Nephron (organoid): ENCODE measurements around the gene SFTA2.

Experiments
- H3K27ac Mint-ChIP-seq, 3 experiments: 2 replicates each; pipeline ENCODE4 v1.8.0; 2020; ENCODE audit warnings: mixed read lengths in 3 of 3, mild to moderate bottlenecking in 2 of 3, moderate library complexity in 1 of 3
- H3K27me3 Mint-ChIP-seq: 2 replicates; pipeline ENCODE4 v1.8.0; 2021; ENCODE audit warnings: low read depth, mild to moderate bottlenecking, moderate library complexity, mixed read lengths
- H3K36me3 Mint-ChIP-seq: 2 replicates; pipeline ENCODE4 v1.8.0; 2020; ENCODE audit warnings: low read depth, mixed read lengths
- H3K4me1 Mint-ChIP-seq: 2 replicates; pipeline ENCODE4 v1.8.0; 2020; ENCODE audit warnings: mixed read lengths
- H3K4me3 Mint-ChIP-seq, 3 experiments: 2 replicates each; pipeline ENCODE4 v1.8.0; 2020; ENCODE audit warnings: mild to moderate bottlenecking in 3 of 3, mixed read lengths in 3 of 3, moderate library complexity in 2 of 3
- H3K9me3 Mint-ChIP-seq: 2 replicates; pipeline ENCODE4 v1.8.0; 2020; ENCODE audit warnings: mixed read lengths
- TF ChIP-seq, protein P1 (sequence below), 3 experiments: fragments of 200-600 bp; sonication (generic); IDR thresholded peaks; one replicate each; pipeline ENCODE4 v1.5.0; 2021; ENCODE audit warnings: antibody characterized with exemption in 3 of 3; ENCODE audit not compliant: unreplicated experiment in 3 of 3

The SFTA2 gene

DNA sequence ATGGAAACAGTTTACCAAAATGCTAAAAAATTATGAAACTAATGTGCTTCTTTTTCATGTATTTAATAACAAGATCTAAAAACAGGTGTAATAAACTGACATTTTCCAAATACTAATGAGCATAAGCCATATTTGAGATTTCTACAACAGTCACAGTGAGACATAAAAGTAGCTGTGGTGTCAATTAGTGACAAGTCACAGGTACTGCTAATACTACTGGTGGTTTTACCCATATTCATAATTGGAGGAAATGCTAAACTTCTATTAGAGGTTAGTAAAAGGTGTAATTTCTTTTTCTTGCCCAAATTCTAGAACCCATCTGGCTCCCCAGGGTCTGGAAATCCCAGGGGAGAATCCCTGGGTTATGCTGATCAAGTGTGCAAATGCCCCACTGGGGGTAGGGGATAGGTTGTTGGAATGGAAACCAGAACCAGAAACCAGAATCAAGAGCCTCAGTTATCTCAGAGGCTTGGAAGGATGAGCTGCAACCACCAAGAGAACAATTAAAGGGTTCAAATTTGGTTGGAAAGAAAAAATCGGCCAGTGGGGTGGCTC, 31.0 kb downstream of the SFTA2 start:
- H3K4me3 Mint-ChIP-seq, result no peak overlapping the region
- H3K36me3 Mint-ChIP-seq, result peaks cover 29% of the 10 kb centered on the region
- no peaks in the 10 kb centered on the region for H3K27me3 Mint-ChIP-seq
- no peaks in the 10 kb centered on the region for H3K9me3 Mint-ChIP-seq
- H3K27ac Mint-ChIP-seq, result no peak overlapping the region
- TF ChIP-seq, protein P1, sequence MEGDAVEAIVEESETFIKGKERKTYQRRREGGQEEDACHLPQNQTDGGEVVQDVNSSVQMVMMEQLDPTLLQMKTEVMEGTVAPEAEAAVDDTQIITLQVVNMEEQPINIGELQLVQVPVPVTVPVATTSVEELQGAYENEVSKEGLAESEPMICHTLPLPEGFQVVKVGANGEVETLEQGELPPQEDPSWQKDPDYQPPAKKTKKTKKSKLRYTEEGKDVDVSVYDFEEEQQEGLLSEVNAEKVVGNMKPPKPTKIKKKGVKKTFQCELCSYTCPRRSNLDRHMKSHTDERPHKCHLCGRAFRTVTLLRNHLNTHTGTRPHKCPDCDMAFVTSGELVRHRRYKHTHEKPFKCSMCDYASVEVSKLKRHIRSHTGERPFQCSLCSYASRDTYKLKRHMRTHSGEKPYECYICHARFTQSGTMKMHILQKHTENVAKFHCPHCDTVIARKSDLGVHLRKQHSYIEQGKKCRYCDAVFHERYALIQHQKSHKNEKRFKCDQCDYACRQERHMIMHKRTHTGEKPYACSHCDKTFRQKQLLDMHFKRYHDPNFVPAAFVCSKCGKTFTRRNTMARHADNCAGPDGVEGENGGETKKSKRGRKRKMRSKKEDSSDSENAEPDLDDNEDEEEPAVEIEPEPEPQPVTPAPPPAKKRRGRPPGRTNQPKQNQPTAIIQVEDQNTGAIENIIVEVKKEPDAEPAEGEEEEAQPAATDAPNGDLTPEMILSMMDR (IDR thresholded peaks at IDR 0.05; ENCODE audit: unreplicated experiment in 3 of 3), result no peak
- no peaks in the 10 kb centered on the region for H3K4me1 Mint-ChIP-seq

- Mint-ChIP-seq H3K27me3 (no peaks in the 10 kb centered on the region), H3K9me3 (no peaks in the 10 kb centered on the region), H3K4me3 (no peak overlapping the region), H3K36me3 (peaks cover 47% of the 10 kb centered on the region), H3K4me1 (peaks cover 4% of the 10 kb centered on the region), H3K27ac (no peak overlapping the region)
- TF ChIP-seq, protein P1 (IDR thresholded peaks at IDR 0.05; ENCODE audit: unreplicated experiment in 3 of 3), result no peak
These were observed 33.1 kb downstream of the SFTA2 start for GRCh38 chr6:30898750-30899360.

GRCh38 chr6:30897882-30898281, 34.1 kb downstream of the SFTA2 start:
- Mint-ChIP-seq H3K4me3 (no peak overlapping the region), H3K36me3 (peaks cover 49% of the 10 kb centered on the region), H3K27me3 (no peaks in the 10 kb centered on the region), H3K27ac (no peak overlapping the region), H3K9me3 (no peaks in the 10 kb centered on the region), H3K4me1 (peaks cover 5% of the 10 kb centered on the region)
- TF ChIP-seq, protein P1 (IDR thresholded peaks at IDR 0.05; ENCODE audit: unreplicated experiment in 3 of 3), result no peak

DNA sequence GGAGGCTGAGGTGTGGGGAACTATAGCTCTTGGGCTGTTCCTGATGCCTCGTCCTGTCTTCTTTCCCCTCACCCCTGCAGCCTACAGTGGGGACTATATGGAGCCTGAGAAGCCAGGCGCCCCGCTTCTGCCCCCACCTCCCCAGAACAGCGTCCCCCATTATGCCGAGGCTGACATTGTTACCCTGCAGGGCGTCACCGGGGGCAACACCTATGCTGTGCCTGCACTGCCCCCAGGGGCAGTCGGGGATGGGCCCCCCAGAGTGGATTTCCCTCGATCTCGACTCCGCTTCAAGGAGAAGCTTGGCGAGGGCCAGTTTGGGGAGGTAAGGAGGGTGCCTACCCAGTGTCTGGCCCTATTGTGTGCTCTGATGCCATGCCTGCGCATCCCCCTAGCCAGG, 35.4 kb downstream of the SFTA2 start:
- Mint-ChIP-seq H3K4me3 (no peak overlapping the region), H3K9me3 (no peaks in the 10 kb centered on the region), H3K27ac (no peak overlapping the region), H3K36me3 (peaks cover 58% of the 10 kb centered on the region), H3K4me1 (peaks cover 11% of the 10 kb centered on the region), H3K27me3 (no peaks in the 10 kb centered on the region)
- TF ChIP-seq, protein P1 (IDR thresholded peaks at IDR 0.05; ENCODE audit: unreplicated experiment in 3 of 3), result no peak

DNA sequence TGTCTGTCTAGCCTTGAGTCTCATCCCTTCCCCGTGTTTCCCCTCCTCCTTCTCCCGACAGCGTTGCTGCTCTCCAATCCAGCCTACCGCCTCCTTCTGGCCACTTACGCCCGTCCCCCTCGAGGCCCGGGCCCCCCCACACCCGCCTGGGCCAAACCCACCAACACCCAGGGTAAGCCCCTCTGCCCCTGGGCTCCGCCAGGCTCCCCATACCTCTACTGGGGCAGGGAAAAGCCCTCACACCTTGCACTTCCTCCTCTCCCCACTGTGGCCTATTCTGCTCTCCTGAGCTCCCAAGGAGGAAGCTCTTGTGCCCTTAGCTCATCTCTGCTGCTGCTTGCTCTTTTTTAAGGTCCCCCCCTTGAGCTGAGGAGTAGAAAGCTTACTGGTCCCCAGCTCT, 36.6 kb downstream of the SFTA2 start:
- peaks cover 63% of the 10 kb centered on the region for H3K36me3 Mint-ChIP-seq
- H3K4me3 Mint-ChIP-seq, result no peak overlapping the region
- peaks cover 13% of the 10 kb centered on the region for H3K4me1 Mint-ChIP-seq

More for the DNA sequence above, 36.6 kb downstream of the SFTA2 start:
- Mint-ChIP-seq H3K27ac (peak overlapping the region in 1 of 3 experiments; percentile 4), H3K27me3 (no peaks in the 10 kb centered on the region), H3K9me3 (no peaks in the 10 kb centered on the region)
- TF ChIP-seq, protein P1 (IDR thresholded peaks at IDR 0.05; ENCODE audit: unreplicated experiment in 3 of 3), result no peak
